ENCODE results near the gene DOHH.

DOHH gene

GRCh38 chr19:3441986-3442329 is 58.5 kb downstream of the DOHH start:
- H3K9me3 ChIP-seq (ENCODE audit: control insufficient read depth, insufficient read depth, low read length), result no peaks in the 10 kb centered on the region
- peaks cover 11% of the 10 kb centered on the region for H3K4me1 ChIP-seq (ENCODE audit: control insufficient read depth, insufficient read depth, low read length)
- H3K27ac ChIP-seq (ENCODE audit: low read depth, low read length), result no peak overlapping the region
- H3K9ac ChIP-seq (ENCODE audit: low read depth, low read length), result no peak overlapping the region
- H3K4me3 ChIP-seq (ENCODE audit: low read depth, low read length), result no peak overlapping the region
- no peaks in the 10 kb centered on the region for H3K36me3 ChIP-seq (ENCODE audit: control insufficient read depth, insufficient read depth, low read length)
- no peaks in the 10 kb centered on the region for H3K27me3 ChIP-seq (ENCODE audit: control insufficient read depth, insufficient read depth, low read length)

GRCh38 chr19:3441089-3441985 is 59.1 kb downstream of the DOHH start:
- H3K36me3 ChIP-seq (ENCODE audit: control insufficient read depth, insufficient read depth, low read length), result no peaks in the 10 kb centered on the region
- H3K27ac ChIP-seq (ENCODE audit: low read depth, low read length), result no peak overlapping the region
- no peak overlapping the region for H3K4me3 ChIP-seq (ENCODE audit: low read depth, low read length)
- no peaks in the 10 kb centered on the region for H3K9me3 ChIP-seq (ENCODE audit: control insufficient read depth, insufficient read depth, low read length)
- no peaks in the 10 kb centered on the region for H3K27me3 ChIP-seq (ENCODE audit: control insufficient read depth, insufficient read depth, low read length)
- no peak overlapping the region for H3K9ac ChIP-seq (ENCODE audit: low read depth, low read length)
- peaks cover 11% of the 10 kb centered on the region for H3K4me1 ChIP-seq (ENCODE audit: control insufficient read depth, insufficient read depth, low read length)

All from HUES48 (cell line).